Neural progenitor cell (in vitro differentiated cells): Measurements from ENCODE around the gene AMACR. TPM values are rescaled to one million over a fixed set of nuclear protein-coding genes. Genes with fewer than 3 reads are reported as not detected.

Source experiments
- DNase-seq: peaks from one replicate; pipeline ENCODE4 v3.0.0-alpha.2; 2016; ENCODE audit warnings: low spot score
- H2AFZ ChIP-seq: fragments of 200-600 bp; sonication (generic); replicated peaks from 2 replicates; pipeline ENCODE4 v1.6.1; 2016; ENCODE audit warnings: antibody characterized with exemption
- H3F3A ChIP-seq: fragments of 200-600 bp; sonication (generic); 2 replicates; pipeline ENCODE4 v1.6.1; 2016; ENCODE audit warnings: antibody characterized with exemption, low read depth
- H3K27ac ChIP-seq: fragments of 200-600 bp; sonication (generic); 2 replicates; pipeline ENCODE4 v1.5.1; 2016; ENCODE audit warnings: mild to moderate bottlenecking
- H3K27me3 ChIP-seq: fragments of 200-600 bp; sonication (generic); 2 replicates; pipeline ENCODE4 v1.6.1; 2016; ENCODE audit warnings: mild to moderate bottlenecking, moderate library complexity
- H3K36me3 ChIP-seq: fragments of 200-600 bp; sonication (generic); 2 replicates; pipeline ENCODE4 v1.5.1; 2016
- H3K4me1 ChIP-seq: fragments of 200-600 bp; sonication (generic); 2 replicates; pipeline ENCODE4 v1.6.1; 2016; ENCODE audit warnings: mixed run types
- H3K4me2 ChIP-seq: fragments of 200-600 bp; sonication (generic); 2 replicates; pipeline ENCODE4 v1.6.1; 2016
- H3K4me3 ChIP-seq: fragments of 200-600 bp; sonication (generic); 2 replicates; pipeline ENCODE4 v1.5.1; 2016
- H3K79me2 ChIP-seq: fragments of 200-600 bp; sonication (generic); 2 replicates; pipeline ENCODE4 v1.6.1; 2016; ENCODE audit warnings: low read depth
- H3K9ac ChIP-seq: fragments of 200-600 bp; sonication (generic); 2 replicates; pipeline ENCODE4 v1.6.1; 2016
- H3K9me3 ChIP-seq: fragments of 200-600 bp; sonication (generic); 2 replicates; pipeline ENCODE4 v1.5.1; 2016; ENCODE audit warnings: low read depth
- H4K20me1 ChIP-seq: fragments of 200-600 bp; sonication (generic); 2 replicates; pipeline ENCODE4 v1.6.1; 2016; ENCODE audit warnings: low read depth
- H3K27ac Mint-ChIP-seq: 3 replicates; pipeline ENCODE4 v1.8.0; 2021; ENCODE audit warnings: mixed read lengths
- H3K27me3 Mint-ChIP-seq: 2 replicates; pipeline ENCODE4 v1.8.0; 2022; ENCODE audit warnings: low read depth, mild to moderate bottlenecking, inconsistent platforms, moderate library complexity, mixed read lengths; ENCODE audit not compliant: insufficient read depth
- H3K36me3 Mint-ChIP-seq: 3 replicates; pipeline ENCODE4 v1.8.0; 2021; ENCODE audit warnings: mixed read lengths
- H3K4me1 Mint-ChIP-seq: 3 replicates; pipeline ENCODE4 v1.8.0; 2021; ENCODE audit warnings: mixed read lengths
- H3K4me3 Mint-ChIP-seq: 3 replicates; pipeline ENCODE4 v1.8.0; 2021; ENCODE audit warnings: mild to moderate bottlenecking, moderate library complexity, mixed read lengths
- H3K9me3 Mint-ChIP-seq: 3 replicates; pipeline ENCODE4 v1.8.0; 2020; ENCODE audit warnings: mixed read lengths
- EZH2 ChIP-seq: fragments of 200-600 bp; sonication (generic); IDR thresholded peaks from 2 replicates; pipeline ENCODE4 v1.6.1; 2017; ENCODE audit warnings: antibody characterized with exemption, mild to moderate bottlenecking, moderate library complexity
- EZH2phosphoT487 ChIP-seq: fragments of 200-600 bp; sonication (generic); IDR thresholded peaks from 2 replicates; pipeline ENCODE4 v1.6.1; 2017; ENCODE audit warnings: antibody characterized with exemption
- total RNA-seq: library from RNA; depleted of rRNA; stranded (reverse); fragments of >200 nt; gene quantifications from 2 replicates; pipeline ENCODE4 v1.2.3, GENCODE V29; 2015; ENCODE audit warnings: low replicate concordance
- TF ChIP-seq, protein P1 (sequence below): fragments of 200-600 bp; sonication (generic); IDR thresholded peaks from 2 replicates; pipeline ENCODE4 v1.5.1; 2017; ENCODE audit warnings: antibody characterized with exemption, mild to moderate bottlenecking

The AMACR gene
- total RNA-seq, 1 donor from 2014 or later = 14.9 TPM

DNA sequence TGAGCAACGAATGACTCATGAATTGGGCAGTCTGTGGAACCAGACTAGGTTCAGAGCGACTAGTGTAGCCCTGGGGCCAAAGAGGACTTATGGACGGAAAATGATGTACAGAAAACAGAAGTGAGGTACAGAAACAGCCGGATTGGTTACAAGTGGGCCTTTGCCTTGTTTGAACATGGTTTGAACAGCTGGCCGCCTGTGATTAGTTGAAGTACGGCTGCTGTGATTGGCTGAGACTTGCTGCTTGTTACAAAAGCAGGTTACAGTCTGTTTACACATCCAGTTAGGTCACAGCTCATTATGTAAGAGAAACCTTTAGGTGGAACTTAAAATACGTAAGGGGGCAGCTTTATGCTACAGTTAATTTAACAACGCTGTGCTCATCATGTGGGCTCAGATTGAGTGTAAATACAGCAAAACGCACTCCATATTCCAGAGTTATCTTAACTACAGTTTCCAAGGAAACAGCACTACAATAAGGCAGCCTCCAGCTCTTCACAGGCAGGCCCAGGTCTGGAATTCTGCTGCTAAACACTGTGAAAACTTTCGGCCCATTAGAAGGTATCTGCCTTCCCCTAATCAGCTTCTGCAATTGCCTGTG, 6.5 kb downstream of the AMACR start:
- H3K4me3 ChIP-seq = no peak overlapping the region
- no peak overlapping the region for H3K27ac ChIP-seq
- H3K4me2 ChIP-seq = no peak overlapping the region
- no peak overlapping the region for H3K4me3 Mint-ChIP-seq
- H3K27me3 ChIP-seq = no peaks in the 10 kb centered on the region
- no peaks in the 10 kb centered on the region for H3K27me3 Mint-ChIP-seq
- H3K36me3 ChIP-seq = no peaks in the 10 kb centered on the region
- peak overlapping the region; percentile 89 for H3K27ac Mint-ChIP-seq
- no peak overlapping the region for H3K9ac ChIP-seq
- peaks cover 28% of the 10 kb centered on the region for H3K4me1 ChIP-seq
- H3F3A ChIP-seq = no peaks in the 10 kb centered on the region
- DNase-seq = peak; percentile 29
- H3K36me3 Mint-ChIP-seq = peaks cover 15% of the 10 kb centered on the region
- H3K79me2 ChIP-seq = peaks cover 5% of the 10 kb centered on the region
- H2AFZ ChIP-seq = no peak overlapping the region
- TF ChIP-seq, protein P1, sequence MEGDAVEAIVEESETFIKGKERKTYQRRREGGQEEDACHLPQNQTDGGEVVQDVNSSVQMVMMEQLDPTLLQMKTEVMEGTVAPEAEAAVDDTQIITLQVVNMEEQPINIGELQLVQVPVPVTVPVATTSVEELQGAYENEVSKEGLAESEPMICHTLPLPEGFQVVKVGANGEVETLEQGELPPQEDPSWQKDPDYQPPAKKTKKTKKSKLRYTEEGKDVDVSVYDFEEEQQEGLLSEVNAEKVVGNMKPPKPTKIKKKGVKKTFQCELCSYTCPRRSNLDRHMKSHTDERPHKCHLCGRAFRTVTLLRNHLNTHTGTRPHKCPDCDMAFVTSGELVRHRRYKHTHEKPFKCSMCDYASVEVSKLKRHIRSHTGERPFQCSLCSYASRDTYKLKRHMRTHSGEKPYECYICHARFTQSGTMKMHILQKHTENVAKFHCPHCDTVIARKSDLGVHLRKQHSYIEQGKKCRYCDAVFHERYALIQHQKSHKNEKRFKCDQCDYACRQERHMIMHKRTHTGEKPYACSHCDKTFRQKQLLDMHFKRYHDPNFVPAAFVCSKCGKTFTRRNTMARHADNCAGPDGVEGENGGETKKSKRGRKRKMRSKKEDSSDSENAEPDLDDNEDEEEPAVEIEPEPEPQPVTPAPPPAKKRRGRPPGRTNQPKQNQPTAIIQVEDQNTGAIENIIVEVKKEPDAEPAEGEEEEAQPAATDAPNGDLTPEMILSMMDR = no peak
- no peak for TF ChIP-seq EZH2phosphoT487
- TF ChIP-seq EZH2 = no peak
- no peaks in the 10 kb centered on the region for H3K9me3 Mint-ChIP-seq
- no peaks in the 10 kb centered on the region for H3K9me3 ChIP-seq
- peaks cover 42% of the 10 kb centered on the region for H3K4me1 Mint-ChIP-seq
- H4K20me1 ChIP-seq = peaks cover 2% of the 10 kb centered on the region

DNA sequence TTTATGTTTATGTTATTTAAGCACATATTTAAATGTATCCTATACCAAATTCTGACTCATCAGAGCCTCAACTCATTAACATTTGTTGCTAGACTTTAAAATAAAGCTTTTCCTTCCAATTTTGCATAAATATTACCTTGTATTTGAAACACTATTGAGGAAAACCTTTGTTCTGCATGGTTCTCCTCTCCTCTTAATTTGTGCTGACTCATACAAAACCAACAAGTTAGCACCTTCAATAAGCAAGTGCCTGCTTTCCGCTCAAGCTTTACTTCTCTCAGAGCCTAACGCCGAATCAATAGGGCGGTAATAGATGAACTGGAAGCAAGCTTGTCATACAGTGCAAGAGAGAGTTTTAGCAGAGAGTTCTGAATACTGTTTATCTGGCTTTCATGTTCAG, 7.9 kb downstream of the AMACR start:
- H3K27me3 ChIP-seq = no peaks in the 10 kb centered on the region

DNA sequence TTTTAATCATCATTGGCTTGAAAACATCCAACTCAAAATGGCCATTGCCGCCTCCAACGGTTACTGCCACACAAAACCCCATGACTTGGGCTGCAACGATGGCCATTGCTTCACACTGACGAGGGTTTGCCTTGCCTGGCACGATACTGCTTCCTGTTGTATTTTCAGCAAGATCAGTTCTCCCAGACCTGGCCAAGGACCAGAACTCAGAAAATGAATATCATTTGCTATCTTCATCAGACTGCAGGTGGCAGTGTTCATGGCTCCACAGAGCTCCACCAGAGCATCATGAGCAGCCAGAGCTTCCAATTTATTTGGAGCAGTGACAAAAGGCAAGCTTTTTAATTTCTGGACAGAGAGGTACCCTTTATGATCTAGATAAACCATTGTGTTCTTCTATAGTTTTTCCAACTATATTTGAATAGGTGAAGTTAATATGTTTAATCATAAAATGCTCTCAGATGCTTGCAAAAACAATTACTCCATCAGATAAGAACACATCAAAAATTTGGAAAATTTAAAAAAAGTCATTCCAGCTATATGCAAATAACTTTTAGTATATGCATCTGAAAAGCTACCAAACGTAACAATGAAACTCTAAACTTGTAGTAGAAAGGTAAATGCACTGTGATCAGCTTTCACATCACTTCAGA, 10.4 kb downstream of the AMACR start:
- Mint-ChIP-seq H3K4me3 (no peak overlapping the region), H3K27me3 (no peaks in the 10 kb centered on the region), H3K27ac (no peak overlapping the region), H3K9me3 (no peaks in the 10 kb centered on the region), H3K36me3 (peaks cover 9% of the 10 kb centered on the region), H3K4me1 (peaks cover 17% of the 10 kb centered on the region)
- Histone ChIP-seq H3K9me3 (no peaks in the 10 kb centered on the region), H3K27ac (no peak overlapping the region), H3F3A (no peaks in the 10 kb centered on the region), H2AFZ (no peak overlapping the region), H3K79me2 (no peaks in the 10 kb centered on the region), H3K9ac (no peak overlapping the region), H3K4me1 (peaks cover 13% of the 10 kb centered on the region), H4K20me1 (peaks cover 6% of the 10 kb centered on the region), H3K36me3 (no peaks in the 10 kb centered on the region), H3K27me3 (no peaks in the 10 kb centered on the region), H3K4me3 (no peak overlapping the region), H3K4me2 (no peak overlapping the region)
- peak; percentile 58 for DNase-seq
- TF ChIP-seq, protein P1 = peak; percentile 67
- no peak for TF ChIP-seq EZH2

More for the DNA sequence above, 7.9 kb downstream of the AMACR start:
- no peak overlapping the region for H3K4me3 ChIP-seq
- peaks cover 28% of the 10 kb centered on the region for H3K4me1 Mint-ChIP-seq
- DNase-seq = no peak
- H3F3A ChIP-seq = no peaks in the 10 kb centered on the region
- no peak overlapping the region for H3K9ac ChIP-seq
- H3K27me3 Mint-ChIP-seq = no peaks in the 10 kb centered on the region
- peaks cover 6% of the 10 kb centered on the region for H4K20me1 ChIP-seq
- H2AFZ ChIP-seq = no peak overlapping the region
- H3K27ac Mint-ChIP-seq = no peak overlapping the region
- no peak overlapping the region for H3K4me2 ChIP-seq
- no peaks in the 10 kb centered on the region for H3K9me3 ChIP-seq
- H3K4me1 ChIP-seq = peaks cover 18% of the 10 kb centered on the region
- H3K27ac ChIP-seq = no peak overlapping the region
- no peak overlapping the region for H3K4me3 Mint-ChIP-seq
- no peaks in the 10 kb centered on the region for H3K79me2 ChIP-seq
- H3K36me3 ChIP-seq = no peaks in the 10 kb centered on the region
- TF ChIP-seq, protein P1 = no peak
- no peak for TF ChIP-seq EZH2
- no peak for TF ChIP-seq EZH2phosphoT487
- H3K9me3 Mint-ChIP-seq = no peaks in the 10 kb centered on the region
- H3K36me3 Mint-ChIP-seq = peaks cover 15% of the 10 kb centered on the region
